ENCODE measurements around the gene FCMR. TPM values are rescaled to one million over a fixed set of nuclear protein-coding genes. Genes with fewer than 3 reads are reported as not detected.

FCMR gene
- total RNA-seq (ENCODE audit: low replicate concordance): not detected in 2 replicates

GRCh38 chr1:206921772-206922265, at the start of gene FCMR:
Gene FCMR, minus strand, starts transcription at chr1:206921941. Its CDS starts 87 bp downstream, at chr1:206921854.

GRCh38 chr1:206970446-206970845, 48.7 kb upstream of the FCMR start, which contains the start of gene FCAMR:
Gene FCAMR, minus strand, starts transcription at chr1:206970460. Its CDS starts 335 bp downstream, at chr1:206970125.

GRCh38 chr1:206946261-206946660, 24.5 kb upstream of the FCMR start, which contains the start of gene PIGR:
Gene PIGR, minus strand, starts transcription at chr1:206946466. Its CDS starts 5,935 bp downstream, at chr1:206940531.

GRCh38 chr1:206897175-206897574, 24.6 kb downstream of the FCMR start, which contains the start of gene IL24:
Gene IL24, plus strand, starts transcription at chr1:206897443. Its CDS starts 390 bp downstream, at chr1:206897833.

GRCh38 chr1:206864939-206865671, 56.6 kb downstream of the FCMR start, which contains the start of gene IL20:
Gene IL20, plus strand, starts transcription at chr1:206865623. Its CDS starts 230 bp downstream, at chr1:206865853.

Other genes with a start within 250 kb of the FCMR start
- gene MAPKAPK2, start 237.0 kb downstream of the FCMR start, total RNA-seq (ENCODE audit: low replicate concordance): 25.5 and 30.7 TPM in 2 replicates
- gene IL19, start 151.2 kb downstream of the FCMR start, total RNA-seq (ENCODE audit: low replicate concordance): not detected in 2 replicates
- not detected in 2 replicates for gene IL10, start 149.4 kb downstream of the FCMR start, total RNA-seq (ENCODE audit: low replicate concordance)
- not detected in 2 replicates for gene IL20, start 56.3 kb downstream of the FCMR start, total RNA-seq (ENCODE audit: low replicate concordance)
- gene IL24, start 24.5 kb downstream of the FCMR start, total RNA-seq (ENCODE audit: low replicate concordance): not detected in 2 replicates
- gene PIGR, start 24.5 kb upstream of the FCMR start, total RNA-seq (ENCODE audit: low replicate concordance): not detected in 2 replicates
- gene FCAMR, start 48.5 kb upstream of the FCMR start, total RNA-seq (ENCODE audit: low replicate concordance): not detected in 2 replicates
- gene C1orf116, start 110.8 kb upstream of the FCMR start, total RNA-seq (ENCODE audit: low replicate concordance): not detected in 2 replicates
- gene YOD1, start 129.3 kb upstream of the FCMR start, total RNA-seq (ENCODE audit: low replicate concordance): 3.4 and 5.9 TPM in 2 replicates
- 5.6 and 5.7 TPM in 2 replicates for gene PFKFB2, start 131.3 kb upstream of the FCMR start, total RNA-seq (ENCODE audit: low replicate concordance)
- not detected in 2 replicates for gene C4BPB, start 166.9 kb upstream of the FCMR start, total RNA-seq (ENCODE audit: low replicate concordance)
- gene C4BPA, start 182.3 kb upstream of the FCMR start, total RNA-seq (ENCODE audit: low replicate concordance): not detected in 2 replicates

Data from smooth muscle cell of the coronary artery (primary cell).